Measurements from ENCODE around the gene FAM187B.

Gene FAM187B

DNA sequence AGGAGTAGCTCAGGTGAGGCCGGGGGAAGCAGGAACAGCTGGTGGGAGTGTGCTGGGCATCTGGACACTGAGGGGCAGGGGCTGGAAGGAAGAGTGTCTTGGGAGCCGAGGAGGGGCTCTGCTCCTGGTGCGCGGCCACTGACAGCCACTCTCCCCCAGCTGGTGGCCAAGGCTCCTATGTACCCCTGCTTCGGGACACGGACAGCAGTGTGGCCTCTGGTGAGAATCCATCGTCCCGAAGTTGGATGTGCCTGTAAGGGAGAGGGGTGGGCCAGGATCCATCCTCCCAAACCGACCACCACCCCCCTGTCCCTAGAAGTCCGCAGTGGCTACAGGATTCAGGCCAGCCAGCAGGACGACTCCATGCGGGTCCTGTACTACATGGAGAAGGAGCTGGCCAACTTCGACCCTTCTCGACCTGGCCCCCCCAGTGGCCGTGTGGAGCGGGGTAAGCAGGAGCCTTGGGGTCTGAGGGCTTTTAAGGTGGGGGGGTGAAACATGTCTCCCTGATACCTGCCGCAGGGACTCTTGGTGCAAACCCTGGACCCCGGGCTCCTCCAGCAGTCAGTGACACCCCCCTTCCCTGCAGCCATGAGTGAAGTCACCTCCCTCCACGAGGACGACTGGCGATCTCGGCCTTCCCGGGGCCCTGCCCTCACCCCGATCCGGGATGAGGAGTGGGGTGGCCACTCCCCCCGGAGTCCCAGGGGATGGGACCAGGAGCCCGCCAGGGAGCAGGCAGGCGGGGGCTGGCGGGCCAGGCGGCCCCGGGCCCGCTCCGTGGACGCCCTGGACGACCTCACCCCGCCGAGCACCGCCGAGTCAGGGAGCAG, 38.2 kb upstream of the FAM187B start:
- peaks cover 7% of the 10 kb centered on the region for H3K36me3 Mint-ChIP-seq (ENCODE audit: low read depth)
- no peaks in the 10 kb centered on the region for H3K9me3 Mint-ChIP-seq
- peaks cover 5% of the 10 kb centered on the region for H3K4me1 Mint-ChIP-seq (ENCODE audit: low read depth)
- H3K27me3 Mint-ChIP-seq (ENCODE audit: low read depth) = no peaks in the 10 kb centered on the region
- peak overlapping the region; percentile 94 for H3K4me3 Mint-ChIP-seq
- H3K27ac Mint-ChIP-seq = peak overlapping the region; percentile 79

DNA sequence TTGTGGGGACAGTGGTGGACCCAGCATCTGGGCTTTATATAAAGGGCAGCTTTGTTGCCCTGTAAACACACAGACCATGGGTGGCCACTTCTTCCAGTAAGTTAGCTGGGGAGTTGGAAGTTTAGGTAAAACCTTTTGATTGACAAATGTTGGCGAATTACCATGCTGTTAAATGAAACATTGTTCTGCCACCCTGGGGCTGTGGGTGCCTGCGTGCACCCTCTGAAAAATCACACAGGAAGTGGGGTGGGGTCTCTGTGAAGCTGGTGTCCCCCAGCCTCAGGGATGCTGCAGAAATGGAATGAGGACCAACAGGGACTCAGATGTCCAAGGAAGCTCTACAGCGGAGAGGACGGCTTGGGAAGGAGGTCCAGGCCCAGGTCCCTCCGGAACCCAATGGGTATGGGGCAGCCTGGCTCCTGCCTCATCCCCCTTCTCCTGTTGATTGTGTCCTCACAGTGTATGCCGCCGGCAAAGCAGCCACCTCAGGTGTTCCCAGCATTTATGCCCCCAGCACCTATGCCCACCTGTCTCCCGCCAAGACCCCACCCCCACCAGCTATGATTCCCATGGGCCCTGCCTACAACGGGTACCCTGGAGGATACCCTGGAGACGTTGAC, 37.5 kb upstream of the FAM187B start:
- Mint-ChIP-seq H3K27ac (peak overlapping the region; percentile 79), H3K36me3 (ENCODE audit: low read depth) (peaks cover 6% of the 10 kb centered on the region), H3K4me1 (ENCODE audit: low read depth) (peaks cover 5% of the 10 kb centered on the region), H3K4me3 (peak overlapping the region; percentile 79), H3K27me3 (ENCODE audit: low read depth) (no peaks in the 10 kb centered on the region), H3K9me3 (no peaks in the 10 kb centered on the region)

DNA sequence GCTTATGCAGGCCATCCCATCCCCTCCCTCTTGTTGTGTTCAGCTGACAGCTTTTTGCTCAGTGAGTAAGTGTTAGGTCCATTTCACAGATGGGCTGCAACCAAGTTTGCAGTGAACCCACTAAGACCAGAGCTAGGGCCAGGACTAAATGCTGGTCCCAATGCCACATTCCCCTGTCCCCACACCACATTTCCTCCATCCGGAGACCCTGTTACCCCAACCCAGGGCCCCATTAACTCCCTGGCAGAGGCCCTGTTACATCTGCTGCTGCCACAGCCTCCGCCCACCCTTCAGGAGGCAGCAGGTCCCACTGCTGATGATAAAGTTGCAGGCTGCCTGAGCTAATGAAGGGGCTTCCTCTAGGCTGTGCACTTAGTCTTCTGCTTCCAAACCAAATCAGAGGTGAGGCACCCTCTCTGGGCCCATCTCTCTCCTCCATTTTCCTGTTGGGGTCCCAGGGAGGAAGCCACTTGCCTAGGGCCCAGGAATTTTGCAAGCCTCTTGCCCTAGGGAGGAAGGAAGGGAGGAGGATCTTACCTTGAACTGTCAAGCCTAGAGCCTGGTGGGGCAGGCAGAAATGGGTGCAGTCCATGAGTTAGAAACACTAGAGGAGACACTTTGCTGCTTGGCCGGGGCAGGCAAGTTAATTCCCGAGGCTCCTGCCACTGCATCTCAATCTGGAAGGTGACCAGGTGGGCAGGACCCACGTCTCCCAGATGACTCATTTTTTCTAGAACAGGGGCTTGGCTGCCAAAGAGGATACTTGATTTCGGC, 36.8 kb upstream of the FAM187B start:
- peaks cover 3% of the 10 kb centered on the region for H3K4me1 Mint-ChIP-seq (ENCODE audit: low read depth)
- H3K9me3 Mint-ChIP-seq = no peaks in the 10 kb centered on the region
- no peaks in the 10 kb centered on the region for H3K27me3 Mint-ChIP-seq (ENCODE audit: low read depth)
- H3K36me3 Mint-ChIP-seq (ENCODE audit: low read depth) = peaks cover 1% of the 10 kb centered on the region
- H3K4me3 Mint-ChIP-seq = peak overlapping the region; percentile 79
- peak overlapping the region; percentile 31 for H3K27ac Mint-ChIP-seq

DNA sequence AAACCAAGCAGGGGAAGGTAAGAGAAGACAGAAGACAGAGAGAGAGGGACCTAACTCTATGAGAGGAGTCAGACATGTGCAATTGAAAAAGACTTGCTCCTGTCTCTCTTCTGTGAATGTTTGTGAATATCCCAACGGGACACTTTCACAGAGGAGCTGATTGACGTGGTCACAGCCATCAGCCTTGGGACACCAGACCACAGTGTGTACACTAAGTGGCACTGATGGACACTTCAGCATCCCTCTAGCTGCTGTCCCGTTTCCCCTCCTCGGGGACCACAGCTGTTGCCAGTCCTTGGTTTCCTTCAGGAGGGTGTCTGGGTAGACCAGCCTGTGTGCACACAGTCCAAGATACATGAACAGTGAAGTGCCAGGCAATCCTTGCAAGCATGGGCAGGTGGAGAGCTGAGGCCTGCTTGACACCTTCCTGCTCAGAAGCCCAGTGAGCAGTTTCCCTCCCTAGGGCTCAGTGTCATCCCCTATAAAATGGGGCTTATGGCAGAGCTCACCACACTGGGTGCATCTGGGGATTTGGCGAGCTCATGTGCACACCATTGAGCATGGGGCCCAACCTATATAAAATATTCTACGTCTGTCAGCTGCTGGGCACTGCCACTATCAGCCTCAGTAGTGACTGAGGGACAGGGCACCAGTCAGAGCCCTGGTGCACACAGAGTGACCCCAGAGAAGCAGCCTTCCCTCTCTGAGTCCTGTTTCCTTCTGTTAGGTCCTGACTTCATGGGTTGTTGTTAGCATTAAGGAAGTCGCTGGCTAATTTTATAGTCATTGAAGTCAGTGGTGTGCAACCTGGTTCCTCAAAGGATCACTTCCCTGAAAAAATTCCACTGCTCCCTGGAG, 36.0 kb upstream of the FAM187B start:
- H3K4me1 Mint-ChIP-seq (ENCODE audit: low read depth) = peaks cover 3% of the 10 kb centered on the region
- peaks cover 1% of the 10 kb centered on the region for H3K36me3 Mint-ChIP-seq (ENCODE audit: low read depth)
- H3K27ac Mint-ChIP-seq = no peak overlapping the region
- H3K9me3 Mint-ChIP-seq = no peaks in the 10 kb centered on the region
- no peaks in the 10 kb centered on the region for H3K27me3 Mint-ChIP-seq (ENCODE audit: low read depth)
- no peak overlapping the region for H3K4me3 Mint-ChIP-seq

DNA sequence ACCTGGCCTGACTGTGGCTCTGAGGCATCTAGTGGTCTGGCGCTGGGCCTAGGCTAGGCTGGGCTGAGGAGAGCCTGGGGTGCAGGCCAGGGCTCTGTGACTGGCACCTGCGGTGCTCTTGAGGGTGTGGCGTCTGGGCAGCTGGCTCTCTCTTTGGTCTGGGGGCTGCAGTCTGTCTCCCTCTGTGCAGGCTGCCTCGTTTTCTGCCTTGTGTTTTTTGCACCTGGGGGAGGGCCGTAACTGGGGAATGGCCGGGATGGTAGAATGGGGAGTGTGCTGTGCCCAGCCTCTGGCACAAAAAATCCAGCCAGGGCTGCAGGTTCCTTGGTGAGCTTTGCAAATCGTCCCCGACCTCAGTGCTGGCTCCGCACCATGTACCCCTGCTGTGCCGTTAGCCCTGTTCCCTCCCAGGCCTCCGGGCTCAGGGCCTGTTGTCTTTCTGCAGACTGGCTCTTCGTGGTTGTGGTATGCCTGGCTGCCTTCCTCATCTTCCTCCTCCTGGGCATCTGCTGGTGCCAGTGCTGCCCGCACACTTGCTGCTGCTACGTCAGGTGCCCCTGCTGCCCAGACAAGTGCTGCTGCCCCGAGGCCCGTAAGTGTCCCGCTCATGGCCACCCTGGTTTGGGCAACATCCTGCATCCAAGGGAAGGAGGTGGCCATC, 33.7 kb upstream of the FAM187B start:
- Mint-ChIP-seq H3K4me1 (ENCODE audit: low read depth) (peaks cover 4% of the 10 kb centered on the region), H3K9me3 (no peaks in the 10 kb centered on the region)

DNA sequence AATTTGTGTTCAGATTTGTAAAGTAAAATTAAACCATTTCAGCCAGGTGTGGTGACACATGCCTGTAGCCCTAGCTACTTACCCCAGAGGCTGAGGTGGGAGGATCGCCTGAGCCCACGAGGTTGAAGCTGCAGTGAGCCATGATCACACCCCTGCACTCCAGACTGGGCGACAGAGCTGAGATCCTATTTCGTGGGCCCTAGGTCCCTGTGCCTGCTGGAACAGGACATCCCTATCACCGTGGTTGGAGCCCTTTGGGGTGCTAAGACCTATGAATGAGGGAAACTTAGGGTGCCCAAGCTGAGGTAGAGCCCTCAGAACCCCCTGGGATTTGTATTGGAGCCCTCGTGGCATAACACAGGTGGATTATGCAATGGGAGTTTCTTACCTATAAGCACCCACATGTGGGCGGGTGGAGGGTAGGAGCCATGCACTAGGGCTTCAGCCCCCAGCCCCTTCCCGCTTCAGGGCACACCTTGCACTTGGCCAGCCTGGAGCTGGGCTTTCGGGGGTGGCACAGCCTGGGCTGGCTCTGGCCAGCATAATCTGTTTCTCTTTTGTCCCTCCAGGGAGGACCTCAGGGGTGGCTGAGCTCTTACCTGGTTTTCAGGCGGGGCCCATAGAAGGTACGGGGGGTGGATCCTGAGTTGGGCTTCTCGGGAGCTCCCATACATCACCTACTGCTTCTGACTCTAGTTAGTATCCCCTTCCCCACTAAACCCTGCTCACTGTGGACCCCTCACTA, 33.0 kb upstream of the FAM187B start:
- Mint-ChIP-seq H3K27ac (no peak overlapping the region), H3K4me1 (ENCODE audit: low read depth) (peaks cover 4% of the 10 kb centered on the region), H3K36me3 (ENCODE audit: low read depth) (no peaks in the 10 kb centered on the region), H3K9me3 (no peaks in the 10 kb centered on the region), H3K4me3 (no peak overlapping the region), H3K27me3 (ENCODE audit: low read depth) (no peaks in the 10 kb centered on the region)

More for the DNA sequence above, 33.7 kb upstream of the FAM187B start:
- Mint-ChIP-seq H3K27ac (no peak overlapping the region), H3K36me3 (ENCODE audit: low read depth) (no peaks in the 10 kb centered on the region), H3K4me3 (no peak overlapping the region), H3K27me3 (ENCODE audit: low read depth) (no peaks in the 10 kb centered on the region)

DNA sequence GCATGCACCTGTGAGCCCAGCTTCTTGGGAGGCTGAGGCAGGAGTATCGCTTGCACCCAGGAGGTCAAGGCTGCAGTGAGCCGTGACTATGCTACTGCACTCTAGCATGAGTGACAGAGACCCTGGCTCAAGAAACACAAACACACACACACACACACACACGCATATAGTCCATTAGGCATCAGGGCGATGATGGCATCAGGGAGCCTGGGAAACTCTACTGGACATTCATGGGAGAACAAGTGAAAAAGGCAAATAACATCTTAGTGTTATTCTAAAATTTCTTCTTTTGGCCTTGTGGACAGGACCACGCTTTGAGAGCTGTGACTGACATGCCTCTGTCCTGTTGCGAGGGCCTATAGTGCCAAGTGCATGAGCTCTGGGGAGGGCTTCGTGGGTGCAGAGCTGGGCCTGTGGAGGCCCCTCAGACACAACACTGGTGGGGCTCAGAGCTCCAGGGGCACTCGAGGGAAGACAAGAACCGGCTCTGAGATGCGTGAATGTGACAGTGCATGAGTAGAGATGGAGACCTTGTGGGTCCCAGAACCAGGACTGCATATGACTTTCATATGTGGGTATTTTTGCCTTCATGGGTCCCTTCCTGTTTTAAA, 32.3 kb upstream of the FAM187B start:
- Mint-ChIP-seq H3K36me3 (ENCODE audit: low read depth) (no peaks in the 10 kb centered on the region), H3K27me3 (ENCODE audit: low read depth) (no peaks in the 10 kb centered on the region), H3K4me1 (ENCODE audit: low read depth) (peaks cover 1% of the 10 kb centered on the region), H3K4me3 (no peak overlapping the region), H3K27ac (no peak overlapping the region), H3K9me3 (no peaks in the 10 kb centered on the region)

DNA sequence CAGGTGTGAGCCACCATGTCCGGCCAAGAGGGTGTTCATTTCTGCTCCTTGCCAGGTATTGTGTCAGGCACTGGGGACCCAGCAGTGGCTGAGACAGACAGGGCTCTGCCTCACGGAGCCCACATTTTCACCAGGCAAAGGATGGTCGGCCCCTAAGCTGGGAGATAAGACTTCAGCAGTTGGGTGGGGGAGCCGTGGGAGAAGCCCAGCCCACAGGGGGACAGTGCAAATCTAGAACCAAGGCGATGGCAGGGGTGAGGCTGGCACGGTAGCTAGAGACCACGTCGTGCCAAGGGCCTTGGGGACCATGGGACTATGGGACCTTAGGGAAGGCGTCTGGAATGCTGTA, 28.5 kb upstream of the FAM187B start:
- peaks cover 1% of the 10 kb centered on the region for H3K4me1 Mint-ChIP-seq (ENCODE audit: low read depth)
- H3K36me3 Mint-ChIP-seq (ENCODE audit: low read depth) = peaks cover 2% of the 10 kb centered on the region
- no peaks in the 10 kb centered on the region for H3K27me3 Mint-ChIP-seq (ENCODE audit: low read depth)
- H3K27ac Mint-ChIP-seq = no peak overlapping the region
- no peaks in the 10 kb centered on the region for H3K9me3 Mint-ChIP-seq
- H3K4me3 Mint-ChIP-seq = no peak overlapping the region

DNA sequence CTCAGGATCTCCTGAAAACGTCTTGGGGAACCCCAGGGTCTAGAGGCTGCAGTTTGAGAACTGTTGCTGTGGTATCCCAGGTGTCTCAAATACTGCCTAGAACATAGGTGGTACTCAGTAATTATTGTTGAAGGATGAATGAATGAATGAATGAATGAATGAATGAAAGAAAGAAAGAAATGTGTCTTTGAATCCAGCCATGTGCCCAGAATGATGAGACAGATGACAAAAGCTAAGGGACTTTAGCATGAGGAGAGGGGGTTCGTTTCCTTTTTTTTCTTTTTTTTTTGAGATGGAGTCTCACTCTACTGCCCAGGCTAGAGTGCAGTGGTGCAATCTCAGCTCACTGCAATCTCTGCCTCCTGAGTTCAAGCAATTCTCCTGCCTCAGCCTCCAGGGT, 28.0 kb upstream of the FAM187B start:
- Mint-ChIP-seq H3K9me3 (no peaks in the 10 kb centered on the region), H3K4me3 (no peak overlapping the region), H3K4me1 (ENCODE audit: low read depth) (peaks cover 1% of the 10 kb centered on the region), H3K27me3 (ENCODE audit: low read depth) (no peaks in the 10 kb centered on the region), H3K27ac (no peak overlapping the region), H3K36me3 (ENCODE audit: low read depth) (peaks cover 2% of the 10 kb centered on the region)

DNA sequence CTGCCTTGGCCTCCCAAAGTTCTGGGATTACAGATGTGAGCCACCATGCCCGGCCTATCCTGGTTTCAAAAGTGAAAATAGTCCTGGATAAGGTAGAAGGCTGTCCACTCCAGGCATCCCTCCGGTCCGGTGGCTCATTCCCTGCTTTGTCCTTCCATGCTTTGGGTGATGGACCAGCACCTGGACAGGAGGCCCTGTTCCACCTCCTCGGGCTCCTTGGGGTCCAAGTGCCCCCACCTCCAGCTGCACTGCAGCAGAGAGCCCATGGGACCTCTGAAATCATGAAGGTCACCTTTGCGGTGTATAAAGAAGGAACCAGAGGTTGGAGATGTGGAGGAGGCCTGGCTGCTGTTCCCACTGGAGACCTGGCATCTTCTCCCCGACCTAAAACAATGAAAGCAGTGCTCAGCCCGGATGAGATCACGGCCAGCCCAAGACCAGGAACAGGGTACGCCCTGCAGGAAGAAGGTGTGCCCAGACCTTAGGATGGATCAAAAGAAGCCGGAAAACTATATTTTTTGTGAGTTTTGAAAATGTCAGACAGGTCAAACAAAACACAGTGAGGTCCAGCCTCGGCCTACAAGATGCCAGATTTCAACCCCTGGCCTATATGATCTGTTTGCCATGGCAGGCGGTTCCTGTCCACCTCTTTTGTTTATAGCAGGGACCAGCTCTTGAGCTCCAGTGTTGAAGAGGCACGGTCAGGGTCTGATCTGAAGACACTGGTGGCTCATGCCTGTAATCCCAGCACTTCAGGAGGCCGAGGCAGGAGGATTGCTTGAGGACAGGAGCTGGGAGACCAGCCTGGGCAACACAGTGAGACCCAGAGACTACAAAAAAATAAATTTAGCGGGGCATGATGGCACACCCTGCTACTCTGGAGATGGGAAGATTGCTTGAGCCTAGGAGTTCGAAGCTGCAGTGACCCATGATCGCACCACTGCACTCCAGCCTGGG, 26.1 kb upstream of the FAM187B start:
- no peak overlapping the region for H3K4me3 Mint-ChIP-seq
- peaks cover 2% of the 10 kb centered on the region for H3K36me3 Mint-ChIP-seq (ENCODE audit: low read depth)
- peaks cover 7% of the 10 kb centered on the region for H3K27me3 Mint-ChIP-seq (ENCODE audit: low read depth)
- no peak overlapping the region for H3K27ac Mint-ChIP-seq
- H3K4me1 Mint-ChIP-seq (ENCODE audit: low read depth) = peaks cover 2% of the 10 kb centered on the region
- H3K9me3 Mint-ChIP-seq = no peaks in the 10 kb centered on the region

DNA sequence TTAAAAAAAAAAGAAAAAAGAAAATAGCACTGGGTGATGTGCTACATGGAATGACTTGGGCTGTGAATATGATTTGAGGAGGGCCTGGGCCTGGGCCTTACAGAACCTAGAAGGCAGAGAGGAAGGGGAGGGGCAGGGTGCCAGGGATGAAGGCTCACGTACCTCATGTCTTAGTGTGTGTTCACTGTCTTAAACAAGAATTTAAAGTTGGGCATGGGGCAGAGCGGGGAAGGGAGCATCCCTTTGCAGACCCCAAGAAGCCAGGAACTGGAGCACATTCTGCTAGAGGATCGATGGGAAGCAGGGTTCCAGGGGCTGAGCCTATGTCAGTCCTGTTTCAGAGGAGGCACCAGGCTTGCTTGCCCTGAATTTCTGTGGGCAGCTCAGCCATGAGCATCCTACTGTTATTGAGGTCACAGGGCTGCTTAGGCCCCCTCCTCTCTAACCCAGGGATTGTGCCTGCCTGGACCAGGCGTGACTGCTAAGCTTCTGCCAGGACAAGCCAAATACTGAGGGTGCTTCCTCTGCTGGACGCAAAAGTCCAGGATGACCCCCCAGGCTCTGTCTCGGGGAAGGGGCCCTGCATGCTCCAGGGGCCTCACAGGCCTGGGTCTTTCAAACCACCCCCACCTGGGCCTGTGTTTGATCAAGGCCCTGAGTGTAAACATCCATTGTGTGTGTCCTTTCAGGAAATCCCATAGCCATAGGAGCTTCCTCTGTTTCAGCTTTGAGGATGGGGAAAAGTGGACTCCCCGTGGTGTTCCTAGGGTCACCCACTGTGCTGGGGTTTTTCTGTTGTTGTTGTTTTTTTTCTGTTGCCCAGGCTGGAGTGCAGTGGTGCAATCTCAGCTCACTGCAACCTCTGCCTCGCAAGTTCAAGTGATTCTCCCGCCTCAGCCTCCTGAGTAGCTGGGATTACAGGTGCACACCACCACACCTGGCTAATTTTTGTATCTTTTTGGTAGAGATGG, 25.1 kb upstream of the FAM187B start:
- H3K4me3 Mint-ChIP-seq = no peak overlapping the region

More for the DNA sequence above, 25.1 kb upstream of the FAM187B start:
- H3K36me3 Mint-ChIP-seq (ENCODE audit: low read depth) = peaks cover 2% of the 10 kb centered on the region
- H3K27me3 Mint-ChIP-seq (ENCODE audit: low read depth) = peaks cover 17% of the 10 kb centered on the region
- no peaks in the 10 kb centered on the region for H3K9me3 Mint-ChIP-seq
- no peak overlapping the region for H3K27ac Mint-ChIP-seq
- H3K4me1 Mint-ChIP-seq (ENCODE audit: low read depth) = peaks cover 7% of the 10 kb centered on the region

Data from T-helper 1 cell treated with Interleukin-12 subunit alpha and Interleukin-12 subunit beta and Interleukin-4 antibody, amounts not matched to agents 30 μg/mL and 1 μg/mL, for 36 hours (primary cell).